22Rv1 (cell line): ENCODE measurements around the gene KIF25.

ENCODE experiments used
- H3K27ac ChIP-seq: fragments of 450-650 bp; 2 replicates; pipeline ENCODE4 v1.5.1; 2017
- ZFX ChIP-seq: fragments of 450-650 bp; IDR thresholded peaks from 2 replicates; pipeline ENCODE4 v1.6.1; 2017; ENCODE audit warnings: antibody characterized with exemption, borderline replicate concordance
- TF ChIP-seq, protein P1 (sequence below): fragments of 450-650 bp; IDR thresholded peaks from 2 replicates; pipeline ENCODE4 v1.5.1; 2017; ENCODE audit warnings: mild to moderate bottlenecking

The KIF25 gene

DNA sequence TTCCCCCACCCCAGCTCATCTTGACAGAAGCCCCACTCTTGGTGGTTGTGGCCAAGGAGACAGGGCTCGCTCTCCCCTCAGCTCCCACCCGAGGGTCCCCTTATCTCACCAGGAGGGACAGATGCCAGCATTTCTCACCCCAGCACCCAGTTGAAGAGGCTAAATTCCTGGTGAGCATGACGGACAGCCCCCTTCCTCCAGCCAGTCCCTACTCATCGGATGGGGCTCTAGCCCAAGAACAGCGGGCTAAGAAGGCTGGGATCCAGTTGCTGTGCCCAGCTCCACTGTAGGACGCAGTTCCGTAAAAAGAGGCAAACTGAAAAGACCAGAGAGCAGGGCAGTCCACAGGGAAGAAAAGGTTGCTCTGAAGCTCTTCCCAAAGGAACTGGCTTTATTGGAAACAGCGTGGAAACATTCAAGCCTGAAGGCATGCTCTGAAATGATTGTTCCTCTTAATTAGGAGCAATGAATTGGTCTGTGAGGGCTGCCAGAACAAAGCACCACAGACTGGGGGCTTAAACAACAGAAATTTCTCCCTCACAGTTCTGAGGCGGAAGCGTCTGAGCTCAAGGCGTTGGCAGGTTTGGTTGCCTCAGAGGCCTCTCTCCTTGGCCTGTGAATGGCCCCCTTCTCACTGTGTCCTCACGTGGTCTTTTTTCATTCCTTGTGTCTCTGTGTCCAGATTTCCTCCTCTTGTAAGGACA is 17.9 kb upstream of the KIF25 start:
- no peak overlapping the region for H3K27ac ChIP-seq
- TF ChIP-seq ZFX, result no peak
- TF ChIP-seq, protein P1, sequence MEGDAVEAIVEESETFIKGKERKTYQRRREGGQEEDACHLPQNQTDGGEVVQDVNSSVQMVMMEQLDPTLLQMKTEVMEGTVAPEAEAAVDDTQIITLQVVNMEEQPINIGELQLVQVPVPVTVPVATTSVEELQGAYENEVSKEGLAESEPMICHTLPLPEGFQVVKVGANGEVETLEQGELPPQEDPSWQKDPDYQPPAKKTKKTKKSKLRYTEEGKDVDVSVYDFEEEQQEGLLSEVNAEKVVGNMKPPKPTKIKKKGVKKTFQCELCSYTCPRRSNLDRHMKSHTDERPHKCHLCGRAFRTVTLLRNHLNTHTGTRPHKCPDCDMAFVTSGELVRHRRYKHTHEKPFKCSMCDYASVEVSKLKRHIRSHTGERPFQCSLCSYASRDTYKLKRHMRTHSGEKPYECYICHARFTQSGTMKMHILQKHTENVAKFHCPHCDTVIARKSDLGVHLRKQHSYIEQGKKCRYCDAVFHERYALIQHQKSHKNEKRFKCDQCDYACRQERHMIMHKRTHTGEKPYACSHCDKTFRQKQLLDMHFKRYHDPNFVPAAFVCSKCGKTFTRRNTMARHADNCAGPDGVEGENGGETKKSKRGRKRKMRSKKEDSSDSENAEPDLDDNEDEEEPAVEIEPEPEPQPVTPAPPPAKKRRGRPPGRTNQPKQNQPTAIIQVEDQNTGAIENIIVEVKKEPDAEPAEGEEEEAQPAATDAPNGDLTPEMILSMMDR, result no peak

DNA sequence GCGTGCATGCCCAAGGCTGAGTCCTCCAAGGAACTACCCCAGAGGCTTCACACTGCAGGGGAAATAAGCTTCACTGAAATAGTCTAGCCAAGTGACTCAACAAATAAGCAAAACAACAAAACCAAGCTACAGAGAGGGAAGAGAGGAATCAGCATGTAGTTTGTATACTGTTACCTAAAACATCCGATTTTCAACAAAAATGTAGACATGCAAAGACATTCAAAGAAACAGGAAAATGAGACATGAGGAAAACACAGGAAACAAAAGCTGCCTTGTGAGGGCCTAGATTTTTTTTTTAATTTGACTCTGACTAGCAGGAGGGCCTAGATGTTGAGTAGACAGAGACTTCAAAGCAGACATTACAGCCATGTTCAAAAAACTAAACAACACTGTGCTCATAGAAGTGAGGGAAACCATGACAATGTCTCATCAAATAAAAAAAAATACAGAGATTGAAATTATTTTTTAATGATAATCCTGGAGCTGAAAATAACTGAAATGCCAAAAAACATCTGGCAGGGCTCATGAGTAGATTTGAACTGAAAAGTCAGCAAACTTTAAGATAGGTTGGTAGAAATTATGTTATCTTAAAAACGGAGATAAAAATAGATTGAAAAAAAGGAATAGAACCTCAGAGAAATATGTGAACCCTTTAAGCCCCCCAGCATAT is 16.4 kb upstream of the KIF25 start:
- TF ChIP-seq, protein P1, result no peak
- no peak for TF ChIP-seq ZFX
- H3K27ac ChIP-seq, result no peak overlapping the region

DNA sequence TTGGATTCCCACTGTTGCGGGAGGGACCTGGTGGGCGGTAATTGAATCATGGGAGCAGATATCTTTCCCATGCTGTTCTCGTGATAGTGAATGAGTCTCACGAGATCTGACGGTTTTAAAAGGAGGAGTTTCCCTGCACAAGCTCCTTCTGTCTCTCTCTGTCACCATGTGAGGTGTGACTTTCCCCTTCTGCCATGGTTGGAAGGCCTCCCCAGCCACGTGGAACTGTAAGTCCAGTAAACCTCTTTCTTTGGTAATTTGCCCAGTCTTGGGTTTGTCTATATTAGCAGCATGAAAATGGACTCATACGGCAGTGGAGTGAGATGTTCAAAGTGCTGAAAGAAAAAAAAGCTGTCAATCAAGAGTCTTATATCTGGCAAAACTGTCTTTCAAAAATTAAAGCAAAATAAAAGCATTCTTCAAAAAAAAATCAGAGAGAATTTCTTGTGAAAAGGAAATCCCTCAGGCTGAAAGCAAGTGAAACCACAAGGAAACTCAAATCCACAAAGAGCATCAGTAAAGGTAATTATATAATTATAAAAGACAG is 15.5 kb upstream of the KIF25 start:
- TF ChIP-seq ZFX, result no peak
- TF ChIP-seq, protein P1, result no peak
- H3K27ac ChIP-seq, result no peak overlapping the region

DNA sequence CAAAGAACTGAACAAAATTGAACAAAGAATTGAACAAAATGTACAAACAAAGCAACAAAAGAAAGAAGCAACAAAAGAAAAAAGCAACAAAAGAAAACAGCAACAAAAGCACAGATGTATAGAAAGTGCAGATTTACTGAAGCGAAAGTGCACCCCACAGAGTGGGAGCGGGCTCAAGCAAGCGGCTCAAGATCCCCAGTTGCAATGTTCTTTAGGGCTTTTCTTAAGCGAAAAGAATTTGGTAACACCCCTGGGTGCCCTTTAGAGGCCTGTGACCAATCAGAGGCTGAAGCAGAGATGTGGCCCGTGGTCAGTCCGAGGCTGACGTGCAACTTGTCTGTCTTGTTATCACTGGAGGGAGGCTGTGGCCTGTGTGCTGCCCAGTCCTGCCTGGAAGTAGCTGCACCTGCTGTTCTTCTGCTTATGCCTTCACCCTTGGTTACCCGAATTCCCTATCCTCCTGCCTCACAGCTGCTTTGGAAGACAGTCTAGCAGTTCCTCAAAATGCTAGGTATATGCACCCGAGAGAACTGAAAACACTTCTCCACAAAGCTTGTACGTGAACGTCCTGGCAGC is 13.2 kb upstream of the KIF25 start:
- H3K27ac ChIP-seq, result no peak overlapping the region
- no peak for TF ChIP-seq ZFX
- TF ChIP-seq, protein P1, result no peak

DNA sequence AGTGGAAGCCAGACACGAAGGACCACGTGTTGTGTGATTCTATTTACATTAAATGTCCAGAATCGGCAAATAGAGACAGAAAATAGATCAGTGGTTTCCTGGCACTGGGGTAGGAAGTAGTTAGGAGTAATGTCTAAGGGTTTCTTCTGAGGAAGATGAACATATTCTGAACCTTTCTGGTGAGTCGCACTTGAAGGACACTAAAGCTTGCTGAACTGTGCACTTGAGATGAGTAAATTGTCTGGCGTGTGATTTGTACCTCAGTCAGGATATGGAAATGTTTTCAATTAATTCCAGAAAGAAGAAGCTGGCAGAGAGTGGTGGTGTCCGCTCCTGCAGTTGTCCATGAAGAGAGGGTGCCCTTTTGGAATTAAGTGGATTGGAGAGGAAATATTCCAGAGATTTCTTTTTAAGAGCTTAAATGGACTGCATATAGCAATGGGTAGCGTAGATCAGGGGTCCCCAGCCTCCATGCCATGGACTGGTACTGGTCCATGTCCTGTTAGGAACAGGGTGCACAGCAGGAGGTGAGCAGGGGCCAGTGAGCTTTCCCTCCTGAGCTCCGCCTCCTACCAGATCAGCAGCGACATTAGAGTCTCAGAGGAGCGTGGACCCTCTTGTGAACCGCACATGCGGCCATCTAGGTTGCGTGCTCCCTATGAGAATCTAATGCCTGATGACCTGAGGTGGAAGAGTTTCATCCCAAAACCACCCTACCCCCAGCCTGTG is 12.4 kb upstream of the KIF25 start:
- H3K27ac ChIP-seq, result no peak overlapping the region
- TF ChIP-seq, protein P1, result no peak
- no peak for TF ChIP-seq ZFX

DNA sequence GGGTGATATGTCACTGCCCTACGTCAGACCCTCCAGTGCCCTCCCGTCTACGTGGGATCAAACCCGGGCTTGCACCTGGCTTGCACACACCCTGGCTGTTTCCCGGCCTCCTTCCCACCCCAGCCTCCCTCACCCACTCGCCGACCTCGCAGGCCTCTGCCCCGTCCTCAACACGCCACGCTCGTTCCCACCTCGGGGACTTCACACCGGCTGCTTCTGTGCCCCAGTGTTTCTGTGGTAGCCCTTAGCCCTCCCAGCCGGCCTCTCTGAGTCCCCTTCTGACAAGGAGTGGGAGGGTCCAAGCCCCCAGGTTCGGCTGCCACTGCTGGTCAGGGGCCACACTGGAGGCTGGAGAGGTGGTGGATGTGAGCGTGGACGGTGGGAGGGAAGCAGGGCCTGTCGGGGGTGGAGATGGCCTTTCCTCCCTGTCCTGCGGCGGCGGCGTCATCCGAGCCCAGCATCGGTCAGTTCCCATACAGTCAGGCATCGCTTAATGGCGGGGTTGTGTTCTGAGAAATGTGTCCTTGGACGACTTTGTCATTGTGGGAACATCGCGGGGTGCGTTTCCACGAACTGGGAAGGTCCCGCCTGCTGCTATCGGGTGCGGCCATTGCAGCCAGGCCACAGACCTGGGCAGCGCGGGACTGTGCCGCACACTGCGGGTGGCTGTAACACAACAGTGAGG is 11.4 kb upstream of the KIF25 start:
- H3K27ac ChIP-seq, result no peak overlapping the region
- TF ChIP-seq ZFX, result no peak
- TF ChIP-seq, protein P1, result no peak
